GM18951 (cell line): ENCODE results near the gene N4BP2L1.

Experiments used
- POLR2A ChIP-seq: IDR thresholded peaks from 4 replicates; pipeline ENCODE4 v1.6.1; 2011; ENCODE audit warnings: mild to moderate bottlenecking; ENCODE audit not compliant: insufficient read length, insufficient read depth; ENCODE audit errors: extremely low read depth
- in situ Hi-C: fragments of 300-500 bp; cut with MboI; formaldehyde crosslinking; loops from one replicate; pipeline ENCODE4 v1.12.0; 2022; ENCODE audit warnings: low sequenced_read_pairs, mixed read lengths, inconsistent platforms; ENCODE audit not compliant: unreplicated experiment

N4BP2L1 gene

DNA sequence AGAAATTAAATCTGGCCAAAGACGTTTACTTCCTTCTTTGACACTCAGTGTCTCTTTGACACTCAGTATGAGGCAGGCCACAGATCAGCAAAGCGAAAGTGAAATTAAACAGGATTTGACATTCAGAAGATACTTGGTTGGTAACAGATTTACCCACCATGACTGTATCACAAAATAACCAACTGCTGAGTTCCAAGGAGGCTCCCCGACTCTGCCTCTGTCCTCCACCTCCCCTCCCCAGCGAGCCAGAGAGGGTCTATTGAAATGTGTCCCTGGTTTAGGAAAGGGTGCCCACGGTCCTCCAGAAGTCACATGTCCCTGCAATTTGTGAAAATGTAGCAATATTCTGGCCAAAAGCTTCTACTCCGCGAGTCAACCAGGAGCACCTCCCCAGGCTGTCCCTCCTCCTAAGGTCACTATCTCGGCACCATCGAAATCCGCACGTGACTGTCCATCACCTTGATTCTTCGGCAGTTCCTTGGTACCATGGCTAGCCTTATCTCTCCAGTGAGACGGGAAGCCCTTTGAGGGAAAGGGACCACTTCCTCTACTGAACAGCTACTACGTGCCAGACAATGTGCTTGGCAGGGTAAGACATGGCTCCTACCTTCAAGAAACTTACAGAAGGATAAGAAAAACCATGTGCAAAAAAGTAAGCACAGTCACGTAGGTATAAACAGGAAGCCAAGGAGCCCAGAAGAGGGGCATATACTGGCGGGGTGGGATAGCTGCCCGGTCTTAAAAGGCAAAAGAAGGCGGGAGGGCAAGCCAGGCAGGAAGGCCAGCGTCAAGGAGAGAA, 1.5 kb downstream of the N4BP2L1 start:
- peak; percentile 42 for TF ChIP-seq POLR2A
- in situ Hi-C loops = no loop called here

- in situ Hi-C loops = no loop called here
- TF ChIP-seq POLR2A = no peak
Measured at GRCh38 chr13:32425158-32425557, 2.8 kb downstream of the N4BP2L1 start.

DNA sequence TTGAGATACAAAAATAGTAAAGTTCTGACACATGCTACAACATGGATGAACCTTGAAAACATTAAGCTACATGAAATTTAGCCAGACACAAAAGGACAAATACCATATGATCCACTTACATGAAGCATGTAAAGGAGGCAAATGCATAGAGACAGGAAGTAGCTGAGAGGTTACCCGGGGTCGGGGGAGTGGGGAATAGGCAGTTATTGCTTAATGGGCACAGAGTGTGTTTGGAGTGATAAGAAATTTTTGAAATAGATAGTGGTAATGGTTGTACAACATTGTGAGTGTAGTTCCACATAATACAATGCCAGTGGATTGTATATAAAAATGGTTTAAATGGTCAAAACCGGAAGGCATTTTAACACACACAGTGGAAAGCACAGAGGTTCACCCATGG, 4.3 kb downstream of the N4BP2L1 start:
- no peak for TF ChIP-seq POLR2A
- in situ Hi-C loops = no loop called here

GRCh38 chr13:32419862-32420261, 8.1 kb downstream of the N4BP2L1 start:
- TF ChIP-seq POLR2A = no peak
- in situ Hi-C loops = no loop called here

DNA sequence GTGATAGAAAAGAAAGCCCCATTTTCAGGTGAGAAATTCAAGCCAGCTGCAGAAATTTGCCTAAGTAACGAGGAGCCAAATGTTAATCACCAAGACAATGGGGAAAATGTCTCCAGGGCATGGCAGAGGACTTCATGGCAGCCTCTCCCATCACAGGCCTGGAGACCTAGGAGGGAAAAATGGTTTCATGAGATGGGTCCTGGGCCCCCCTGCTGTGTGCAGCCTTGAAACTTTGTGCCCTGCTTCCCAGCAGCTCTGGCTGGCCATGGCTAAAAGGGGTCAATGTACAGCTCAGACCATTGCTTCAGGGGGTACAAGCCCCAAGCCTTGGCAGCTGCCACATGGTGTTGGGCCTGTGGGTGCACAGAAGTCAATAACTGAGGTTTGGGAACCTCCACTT, 9.9 kb downstream of the N4BP2L1 start:
- in situ Hi-C loops = no loop called here
- no peak for TF ChIP-seq POLR2A

- in situ Hi-C loops = no loop called here
- no peak for TF ChIP-seq POLR2A
Measured at GRCh38 chr13:32415019-32415418, 12.9 kb downstream of the N4BP2L1 start.

DNA sequence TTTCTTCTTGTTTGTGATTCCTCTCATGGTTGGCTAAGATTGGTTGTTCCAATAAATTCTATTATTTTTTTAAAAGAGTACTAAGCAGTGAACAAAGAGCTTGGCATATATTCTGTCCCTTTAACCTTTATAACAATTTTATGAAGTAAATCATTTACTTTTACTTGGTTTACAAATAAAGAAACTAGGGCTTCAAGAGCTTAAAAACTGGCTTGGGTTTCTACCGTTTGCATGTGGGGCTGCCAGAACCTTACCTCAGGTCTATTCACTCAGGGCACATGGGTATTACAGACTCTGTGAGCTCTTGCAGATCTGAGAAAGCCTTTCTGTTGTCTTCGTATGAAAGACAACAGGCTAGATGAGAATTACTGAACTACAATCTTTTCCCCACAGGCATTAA, 13.3 kb downstream of the N4BP2L1 start:
- in situ Hi-C loops = no loop called here
- TF ChIP-seq POLR2A = no peak

- TF ChIP-seq POLR2A = no peak
- in situ Hi-C loops = no loop called here
Measured at GRCh38 chr13:32413284-32413683, 14.6 kb downstream of the N4BP2L1 start.

DNA sequence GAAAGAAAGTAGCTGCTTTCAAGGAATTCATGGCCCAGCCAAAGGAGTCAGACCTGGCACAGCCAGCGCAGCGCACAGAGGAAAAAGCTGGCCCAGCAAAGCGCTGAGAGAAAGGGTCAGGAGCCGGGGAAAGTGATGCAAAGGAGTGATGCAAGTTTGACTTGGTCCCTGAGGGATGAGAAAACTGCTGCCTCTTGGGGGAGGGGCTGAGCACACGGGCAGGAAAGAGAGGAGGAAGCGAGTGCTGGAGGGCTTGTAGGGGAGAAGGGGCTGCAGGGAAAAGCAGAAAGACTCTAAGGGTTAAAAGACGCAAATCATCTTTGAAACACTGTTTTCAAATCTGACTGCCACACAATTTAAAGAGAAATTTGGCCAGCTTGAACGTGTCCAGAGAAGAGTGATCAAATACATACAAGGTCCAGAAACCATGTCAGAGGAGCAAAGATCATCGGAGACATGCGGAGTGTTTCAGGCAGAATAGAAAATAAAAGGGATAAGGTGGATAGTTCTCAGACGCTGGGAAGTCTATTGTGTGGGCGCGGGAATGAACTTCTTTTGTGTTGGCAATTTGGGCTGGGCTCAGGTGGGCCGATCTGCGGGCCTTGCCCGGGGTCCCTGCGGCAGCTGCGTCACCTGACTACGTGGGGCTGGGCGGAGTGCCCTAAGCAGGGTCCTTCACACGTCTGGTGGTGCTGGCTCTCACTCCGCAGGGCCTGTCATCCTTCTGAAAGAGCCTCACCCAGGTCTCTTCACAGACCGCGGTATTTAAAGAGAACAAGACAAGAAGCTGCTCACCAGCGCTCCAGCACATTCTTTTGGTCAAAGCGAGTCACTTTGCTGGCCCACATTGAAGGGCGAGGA, 18.1 kb downstream of the N4BP2L1 start:
- TF ChIP-seq POLR2A = no peak
- in situ Hi-C loops = no loop called here

DNA sequence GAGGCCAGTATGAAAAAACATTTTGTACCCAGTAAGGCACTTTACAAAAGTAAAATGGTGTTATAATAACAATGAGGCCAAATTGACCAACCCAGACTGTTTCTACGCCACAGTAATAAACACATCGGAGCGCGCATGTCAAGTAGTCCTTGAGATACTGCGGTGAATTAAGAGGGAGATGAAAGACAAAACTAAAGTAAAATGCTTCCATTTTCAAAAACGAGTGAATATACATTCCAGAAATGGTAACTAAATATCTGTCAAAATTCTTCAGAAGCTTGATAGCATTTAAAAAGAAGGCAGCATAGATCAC, 19.0 kb downstream of the N4BP2L1 start:
- in situ Hi-C loops = no loop called here
- no peak for TF ChIP-seq POLR2A

DNA sequence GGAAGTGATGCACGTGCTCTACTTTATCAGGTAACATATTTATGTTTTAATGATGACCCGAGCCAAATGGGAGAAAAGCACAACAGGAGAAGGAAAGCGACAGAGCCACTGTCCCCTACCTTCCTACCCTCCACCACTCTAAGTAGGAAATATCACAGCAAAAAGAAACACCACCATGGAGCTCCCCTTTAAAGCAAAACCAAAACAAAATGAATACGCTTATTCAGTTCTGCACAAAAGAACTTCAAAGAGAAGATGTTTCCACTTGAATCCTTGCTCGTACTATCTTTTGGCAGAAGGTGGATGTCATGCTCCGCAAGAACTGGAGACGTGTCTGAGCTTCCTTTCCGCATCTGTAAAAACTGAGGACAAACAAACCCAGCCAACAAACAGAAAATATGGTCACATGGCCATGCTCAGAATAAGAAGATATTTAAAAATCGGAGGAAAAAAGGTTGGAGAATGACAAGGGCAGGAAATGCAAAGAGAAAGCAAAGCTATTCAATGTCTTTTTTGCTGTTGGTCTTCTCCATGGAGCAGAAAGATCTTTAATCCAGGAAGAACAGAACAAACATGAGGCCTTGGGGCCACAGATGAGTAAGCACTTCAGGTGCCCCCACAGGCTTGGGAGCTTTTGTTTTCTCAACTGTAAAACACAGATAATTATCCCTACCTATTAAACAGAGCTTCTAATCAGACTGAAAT, 19.5 kb downstream of the N4BP2L1 start:
- TF ChIP-seq POLR2A = no peak
- in situ Hi-C loops = no loop called here

DNA sequence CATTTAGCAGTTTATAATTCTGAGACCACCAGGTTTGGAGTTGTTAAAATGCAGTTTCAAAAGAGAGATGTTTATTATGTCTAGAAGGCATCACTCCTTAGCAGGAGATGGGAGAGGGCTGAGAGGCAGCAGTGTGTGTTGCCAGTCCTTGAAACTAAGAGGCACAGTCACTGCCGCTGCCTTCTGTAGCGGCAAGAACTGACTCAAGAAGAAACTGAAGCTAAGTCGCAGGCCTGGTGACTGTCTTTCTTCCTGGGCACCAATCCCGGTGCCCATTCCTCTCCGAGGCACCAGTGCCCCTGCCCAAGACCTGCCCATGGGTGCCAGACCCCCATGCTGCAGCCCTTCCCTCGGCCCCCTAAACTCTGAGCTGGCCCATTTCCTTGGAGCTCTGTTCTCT, 20.1 kb downstream of the N4BP2L1 start:
- TF ChIP-seq POLR2A = no peak

GRCh38 chr13:32403108-32403507, 24.8 kb downstream of the N4BP2L1 start:
- in situ Hi-C loops = no loop called here
- TF ChIP-seq POLR2A = no peak

More for the DNA sequence above, 20.1 kb downstream of the N4BP2L1 start:
- in situ Hi-C loops = no loop called here

GRCh38 chr13:32391101-32391619, 36.8 kb downstream of the N4BP2L1 start:
- TF ChIP-seq POLR2A = no peak
- in situ Hi-C loops = no loop called here

- in situ Hi-C loops = no loop called here
- TF ChIP-seq POLR2A = no peak
Measured at GRCh38 chr13:32390484-32390883, 37.4 kb downstream of the N4BP2L1 start.
